Neural cell (in vitro differentiated cells): ENCODE results near the gene STK17B.

Source experiments
- EZH2 ChIP-seq: fragments of 200-600, 300-800 bp; shearing (Covaris generic), sonication (generic); IDR thresholded peaks from 2 replicates; pipeline ENCODE4 v1.6.1; 2014; ENCODE audit warnings: antibody characterized with exemption, low read length, borderline replicate concordance, mild to moderate bottlenecking; ENCODE audit not compliant: insufficient read depth, poor library complexity, severe bottlenecking
- POLR2AphosphoS5 ChIP-seq: IDR thresholded peaks from 2 replicates; pipeline ENCODE4 v1.6.1; 2012
- TF ChIP-seq, protein P1 (sequence below): fragments of 450-650 bp; IDR thresholded peaks from 2 replicates; pipeline ENCODE4 v1.5.1; 2014; ENCODE audit warnings: antibody characterized with exemption, mild to moderate bottlenecking, moderate library complexity; ENCODE audit not compliant: poor library complexity, severe bottlenecking
- TF ChIP-seq, protein P2 (sequence below): IDR thresholded peaks from 2 replicates; pipeline ENCODE4 v1.6.1; 2012; ENCODE audit warnings: borderline replicate concordance

DNA sequence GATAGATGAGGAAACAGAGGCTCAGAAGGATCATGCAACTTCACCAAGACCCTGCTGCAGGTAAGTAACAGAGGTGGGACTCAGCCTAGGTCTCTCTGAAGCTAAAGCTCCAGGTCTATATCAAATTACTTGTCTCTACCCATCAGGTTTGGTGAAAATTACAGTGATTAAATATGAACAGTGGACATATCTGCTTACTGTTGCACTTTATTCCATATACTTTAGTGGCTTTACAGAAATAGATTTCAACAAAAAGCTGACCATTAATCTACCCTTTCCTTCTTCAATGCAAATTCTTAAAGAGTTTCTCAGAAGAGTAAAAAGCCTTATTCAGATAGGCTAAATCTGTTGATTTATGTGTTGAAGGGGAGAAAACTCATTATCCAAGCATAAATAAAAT is 42.8 kb upstream of the STK17B start:
- TF ChIP-seq EZH2 (no peak), POLR2AphosphoS5 (no peak)
- TF ChIP-seq, protein P1, sequence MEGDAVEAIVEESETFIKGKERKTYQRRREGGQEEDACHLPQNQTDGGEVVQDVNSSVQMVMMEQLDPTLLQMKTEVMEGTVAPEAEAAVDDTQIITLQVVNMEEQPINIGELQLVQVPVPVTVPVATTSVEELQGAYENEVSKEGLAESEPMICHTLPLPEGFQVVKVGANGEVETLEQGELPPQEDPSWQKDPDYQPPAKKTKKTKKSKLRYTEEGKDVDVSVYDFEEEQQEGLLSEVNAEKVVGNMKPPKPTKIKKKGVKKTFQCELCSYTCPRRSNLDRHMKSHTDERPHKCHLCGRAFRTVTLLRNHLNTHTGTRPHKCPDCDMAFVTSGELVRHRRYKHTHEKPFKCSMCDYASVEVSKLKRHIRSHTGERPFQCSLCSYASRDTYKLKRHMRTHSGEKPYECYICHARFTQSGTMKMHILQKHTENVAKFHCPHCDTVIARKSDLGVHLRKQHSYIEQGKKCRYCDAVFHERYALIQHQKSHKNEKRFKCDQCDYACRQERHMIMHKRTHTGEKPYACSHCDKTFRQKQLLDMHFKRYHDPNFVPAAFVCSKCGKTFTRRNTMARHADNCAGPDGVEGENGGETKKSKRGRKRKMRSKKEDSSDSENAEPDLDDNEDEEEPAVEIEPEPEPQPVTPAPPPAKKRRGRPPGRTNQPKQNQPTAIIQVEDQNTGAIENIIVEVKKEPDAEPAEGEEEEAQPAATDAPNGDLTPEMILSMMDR: no peak
- TF ChIP-seq, protein P2, sequence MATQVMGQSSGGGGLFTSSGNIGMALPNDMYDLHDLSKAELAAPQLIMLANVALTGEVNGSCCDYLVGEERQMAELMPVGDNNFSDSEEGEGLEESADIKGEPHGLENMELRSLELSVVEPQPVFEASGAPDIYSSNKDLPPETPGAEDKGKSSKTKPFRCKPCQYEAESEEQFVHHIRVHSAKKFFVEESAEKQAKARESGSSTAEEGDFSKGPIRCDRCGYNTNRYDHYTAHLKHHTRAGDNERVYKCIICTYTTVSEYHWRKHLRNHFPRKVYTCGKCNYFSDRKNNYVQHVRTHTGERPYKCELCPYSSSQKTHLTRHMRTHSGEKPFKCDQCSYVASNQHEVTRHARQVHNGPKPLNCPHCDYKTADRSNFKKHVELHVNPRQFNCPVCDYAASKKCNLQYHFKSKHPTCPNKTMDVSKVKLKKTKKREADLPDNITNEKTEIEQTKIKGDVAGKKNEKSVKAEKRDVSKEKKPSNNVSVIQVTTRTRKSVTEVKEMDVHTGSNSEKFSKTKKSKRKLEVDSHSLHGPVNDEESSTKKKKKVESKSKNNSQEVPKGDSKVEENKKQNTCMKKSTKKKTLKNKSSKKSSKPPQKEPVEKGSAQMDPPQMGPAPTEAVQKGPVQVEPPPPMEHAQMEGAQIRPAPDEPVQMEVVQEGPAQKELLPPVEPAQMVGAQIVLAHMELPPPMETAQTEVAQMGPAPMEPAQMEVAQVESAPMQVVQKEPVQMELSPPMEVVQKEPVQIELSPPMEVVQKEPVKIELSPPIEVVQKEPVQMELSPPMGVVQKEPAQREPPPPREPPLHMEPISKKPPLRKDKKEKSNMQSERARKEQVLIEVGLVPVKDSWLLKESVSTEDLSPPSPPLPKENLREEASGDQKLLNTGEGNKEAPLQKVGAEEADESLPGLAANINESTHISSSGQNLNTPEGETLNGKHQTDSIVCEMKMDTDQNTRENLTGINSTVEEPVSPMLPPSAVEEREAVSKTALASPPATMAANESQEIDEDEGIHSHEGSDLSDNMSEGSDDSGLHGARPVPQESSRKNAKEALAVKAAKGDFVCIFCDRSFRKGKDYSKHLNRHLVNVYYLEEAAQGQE: no peak
